Nephron (organoid): Measurements from ENCODE around the gene ASIC4.

ENCODE experiments used
- H3K27ac Mint-ChIP-seq, 3 experiments: 2 replicates each; pipeline ENCODE4 v1.8.0; 2020; ENCODE audit warnings: mixed read lengths in 3 of 3, mild to moderate bottlenecking in 2 of 3, moderate library complexity in 1 of 3
- H3K27me3 Mint-ChIP-seq: 2 replicates; pipeline ENCODE4 v1.8.0; 2021; ENCODE audit warnings: low read depth, mild to moderate bottlenecking, moderate library complexity, mixed read lengths
- H3K36me3 Mint-ChIP-seq: 2 replicates; pipeline ENCODE4 v1.8.0; 2020; ENCODE audit warnings: low read depth, mixed read lengths
- H3K4me1 Mint-ChIP-seq: 2 replicates; pipeline ENCODE4 v1.8.0; 2020; ENCODE audit warnings: mixed read lengths
- H3K4me3 Mint-ChIP-seq, 3 experiments: 2 replicates each; pipeline ENCODE4 v1.8.0; 2020; ENCODE audit warnings: mild to moderate bottlenecking in 3 of 3, mixed read lengths in 3 of 3, moderate library complexity in 2 of 3
- H3K9me3 Mint-ChIP-seq: 2 replicates; pipeline ENCODE4 v1.8.0; 2020; ENCODE audit warnings: mixed read lengths
- CTCF ChIP-seq, 3 experiments: fragments of 200-600 bp; sonication (generic); IDR thresholded peaks; one replicate each; pipeline ENCODE4 v1.5.0; 2021; ENCODE audit warnings: antibody characterized with exemption in 3 of 3; ENCODE audit not compliant: unreplicated experiment in 3 of 3

The ASIC4 gene

GRCh38 chr2:219527076-219527394, 12.8 kb downstream of the ASIC4 start:
- Mint-ChIP-seq H3K9me3 (no peaks in the 10 kb centered on the region), H3K4me3 (no peak overlapping the region), H3K27me3 (peaks cover 56% of the 10 kb centered on the region), H3K4me1 (peaks cover 39% of the 10 kb centered on the region), H3K27ac (no peak overlapping the region), H3K36me3 (no peaks in the 10 kb centered on the region)
- no peak for TF ChIP-seq CTCF (IDR thresholded peaks at IDR 0.05; ENCODE audit: unreplicated experiment in 3 of 3)

GRCh38 chr2:219527472-219527871, 13.2 kb downstream of the ASIC4 start:
- Mint-ChIP-seq H3K4me1 (peaks cover 35% of the 10 kb centered on the region), H3K27me3 (peaks cover 55% of the 10 kb centered on the region), H3K27ac (peak overlapping the region in 2 of 3 experiments; percentile 18 to 78), H3K36me3 (no peaks in the 10 kb centered on the region), H3K9me3 (no peaks in the 10 kb centered on the region), H3K4me3 (no peak overlapping the region)
- no peak for TF ChIP-seq CTCF (IDR thresholded peaks at IDR 0.05; ENCODE audit: unreplicated experiment in 3 of 3)

GRCh38 chr2:219530048-219530963, 16.0 kb downstream of the ASIC4 start:
- H3K4me3 Mint-ChIP-seq, result peak overlapping the region in 1 of 3 experiments; percentile 44
- H3K36me3 Mint-ChIP-seq, result no peaks in the 10 kb centered on the region
- no peaks in the 10 kb centered on the region for H3K9me3 Mint-ChIP-seq
- H3K27ac Mint-ChIP-seq, result no peak overlapping the region
- H3K27me3 Mint-ChIP-seq, result peaks cover 52% of the 10 kb centered on the region
- H3K4me1 Mint-ChIP-seq, result peaks cover 23% of the 10 kb centered on the region
- peak; percentile 97 to 99 (median 97) for TF ChIP-seq CTCF (IDR thresholded peaks at IDR 0.05; ENCODE audit: unreplicated experiment in 3 of 3)

GRCh38 chr2:219531639-219532377, 17.5 kb downstream of the ASIC4 start:
- H3K9me3 Mint-ChIP-seq, result no peaks in the 10 kb centered on the region
- H3K4me3 Mint-ChIP-seq, result no peak overlapping the region
- no peak overlapping the region for H3K27ac Mint-ChIP-seq
- no peak for TF ChIP-seq CTCF (IDR thresholded peaks at IDR 0.05; ENCODE audit: unreplicated experiment in 3 of 3)
- H3K36me3 Mint-ChIP-seq, result no peaks in the 10 kb centered on the region
- H3K4me1 Mint-ChIP-seq, result peaks cover 9% of the 10 kb centered on the region
- H3K27me3 Mint-ChIP-seq, result peaks cover 42% of the 10 kb centered on the region

- Mint-ChIP-seq H3K9me3 (no peaks in the 10 kb centered on the region), H3K27me3 (peaks cover 42% of the 10 kb centered on the region), H3K36me3 (no peaks in the 10 kb centered on the region), H3K27ac (no peak overlapping the region), H3K4me1 (peaks cover 7% of the 10 kb centered on the region), H3K4me3 (no peak overlapping the region)
- no peak for TF ChIP-seq CTCF (IDR thresholded peaks at IDR 0.05; ENCODE audit: unreplicated experiment in 3 of 3)
Observed at GRCh38 chr2:219532378-219532649, 18.0 kb downstream of the ASIC4 start.
